Fibroblast of villous mesenchyme (primary cell): ENCODE measurements around the gene KRT12. TPM values are rescaled to one million over a fixed set of nuclear protein-coding genes. Genes with fewer than 3 reads are reported as not detected.
A peak's percentile ranks its signal among the peaks of the same experiment; 100 is the strongest.

Experiments used
- DNase-seq: peaks from one replicate; pipeline ENCODE4 v3.0.0-alpha.2; 2010; ENCODE audit warnings: low read depth
- H3K4me3 ChIP-seq: 2 replicates; pipeline ENCODE4 v1.5.1; 2011; ENCODE audit warnings: low read depth, mild to moderate bottlenecking, low read length
- CTCF ChIP-seq: IDR thresholded peaks from 2 replicates; pipeline ENCODE4 v1.5.1; 2012; ENCODE audit warnings: low read depth, mild to moderate bottlenecking, low read length; ENCODE audit not compliant: insufficient read depth
- total RNA-seq: library from RNA; depleted of rRNA; stranded (reverse); fragments of >200 nt; gene quantifications from 2 replicates; pipeline ENCODE4 v1.2.3, GENCODE V29; 2012

KRT12 gene
- total RNA-seq, 1 donor: not detected

DNA sequence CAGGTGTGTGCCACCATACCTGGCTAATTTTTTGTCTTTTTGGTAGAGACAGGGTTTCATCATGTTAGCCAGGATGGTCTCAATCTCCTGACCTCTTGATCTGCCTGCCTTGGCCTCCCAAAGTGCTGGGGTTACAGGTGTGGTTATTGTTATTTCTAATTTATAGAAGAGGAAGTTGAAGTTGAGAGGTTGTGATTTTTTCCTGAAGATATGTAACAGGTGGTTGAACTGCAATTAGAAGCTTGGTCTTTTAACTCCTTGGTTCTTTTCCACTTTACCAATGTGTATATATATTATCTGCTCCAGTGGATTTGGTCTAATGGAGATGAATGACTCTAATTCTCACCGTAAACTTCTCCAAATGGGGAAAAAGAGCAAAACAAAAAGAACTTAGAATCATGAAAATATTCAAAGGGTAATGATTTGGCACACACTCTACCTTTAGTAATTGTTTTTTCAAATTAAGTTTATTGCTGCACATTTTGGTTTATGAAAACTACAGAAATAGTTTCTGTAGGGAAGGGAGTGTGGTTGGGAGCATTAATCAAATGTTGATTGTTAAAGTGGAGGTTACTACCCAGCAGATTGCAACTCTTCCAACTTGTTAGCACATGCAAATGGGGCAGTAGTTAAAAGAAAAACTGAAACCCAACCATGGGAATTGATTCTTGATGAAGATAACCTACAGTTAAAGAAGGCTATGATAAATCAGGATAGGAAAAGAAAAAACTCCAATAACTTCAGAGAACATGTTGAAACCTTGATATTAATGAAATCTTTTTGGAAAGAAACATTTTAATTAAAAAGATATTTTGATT, 42.8 kb downstream of the KRT12 start:
- DNase-seq: no peak
- no peak overlapping the region for H3K4me3 ChIP-seq
- no peak for TF ChIP-seq CTCF

DNA sequence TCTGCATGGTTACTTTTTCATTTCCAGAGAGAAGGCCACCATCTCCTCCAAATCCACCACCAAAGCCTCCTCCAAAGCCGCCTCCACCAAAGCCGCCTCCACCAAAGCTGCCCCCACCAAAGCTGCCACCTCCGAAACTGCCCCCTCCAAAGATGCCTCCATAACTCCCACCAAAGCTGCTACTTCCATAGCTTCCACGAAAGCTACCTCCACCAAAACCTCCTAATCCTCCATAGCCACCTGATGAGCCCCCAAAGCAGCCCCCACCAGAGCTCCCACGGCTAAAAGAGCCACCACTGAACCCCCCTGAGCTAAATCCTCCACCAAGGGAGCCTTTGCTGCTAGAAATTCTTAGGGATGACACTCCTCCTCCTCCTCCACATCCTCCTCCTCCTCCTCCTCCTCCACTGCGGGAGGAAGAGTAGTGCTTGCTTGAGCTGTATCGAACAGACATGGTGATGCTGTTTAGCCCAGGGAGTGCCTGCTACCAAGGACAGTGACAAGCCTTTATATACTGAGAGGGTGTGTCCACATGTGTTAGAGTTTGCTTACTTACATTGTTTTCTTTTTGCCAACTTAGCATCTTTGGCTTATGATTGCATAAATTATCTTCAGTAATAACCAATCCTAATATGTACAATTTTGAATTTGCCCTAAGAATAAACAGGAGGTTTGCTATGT, 44.8 kb downstream of the KRT12 start, which contains the start of gene KRT10:
KRT10 (minus strand) TSS at position 483 of the 681 bp plus-strand sequence; CDS start at position 454, 29 bp downstream.
- TF ChIP-seq CTCF: no peak
- H3K4me3 ChIP-seq: no peak within 1 kb of the TSS
- no peak for DNase-seq

DNA sequence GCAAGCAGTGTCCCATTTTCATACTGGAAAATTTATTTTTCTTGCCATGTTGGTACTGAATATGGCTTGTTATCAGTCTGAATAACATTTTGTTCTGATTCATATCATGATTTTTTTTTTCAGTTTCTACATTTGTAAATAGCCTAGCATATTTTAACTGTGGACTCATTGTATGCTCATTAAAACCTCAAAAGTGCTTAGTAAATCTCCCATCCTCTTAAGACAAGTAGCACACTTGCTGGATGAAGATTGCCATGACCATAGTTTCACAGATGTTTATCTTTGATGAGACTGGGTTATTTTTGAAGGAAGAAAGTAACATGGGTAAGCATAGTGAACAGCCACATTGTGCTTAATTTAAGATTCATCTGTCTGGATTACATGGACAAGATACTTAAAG, 45.5 kb downstream of the KRT12 start:
- DNase-seq: no peak

DNA sequence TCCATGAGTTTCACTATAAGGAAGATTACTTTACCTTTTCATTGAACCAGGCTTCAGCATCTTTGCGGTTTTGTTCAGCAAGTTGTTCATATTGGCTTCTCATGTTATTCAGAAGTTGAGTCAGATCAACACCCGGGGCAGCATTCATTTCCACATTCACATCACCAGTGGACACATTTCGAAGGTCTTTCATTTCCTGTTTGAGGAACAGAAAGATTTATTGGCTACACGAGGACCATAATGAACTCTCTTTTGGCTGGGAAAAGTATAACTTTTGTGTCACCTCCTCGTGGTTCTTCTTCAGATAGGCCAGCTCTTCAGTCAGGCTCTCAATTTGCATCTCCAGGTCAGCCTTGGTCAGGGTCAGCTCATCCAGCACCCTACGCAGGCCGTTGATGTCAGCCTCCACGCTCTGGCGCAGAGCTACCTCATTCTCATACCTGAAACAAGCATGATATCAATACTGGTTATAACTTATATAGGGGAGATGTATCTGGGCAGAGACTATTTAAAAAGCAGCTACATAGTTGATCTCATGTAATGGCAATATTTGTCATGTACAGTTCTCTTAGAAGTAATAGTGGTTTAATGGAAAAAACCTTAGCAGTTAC, 46.7 kb downstream of the KRT12 start:
- DNase-seq: no peak
- no peak overlapping the region for H3K4me3 ChIP-seq
- TF ChIP-seq CTCF: no peak

More for the DNA sequence above, 45.5 kb downstream of the KRT12 start:
- H3K4me3 ChIP-seq: no peak overlapping the region
- no peak for TF ChIP-seq CTCF

GRCh38 chr17:40819528-40820125, 47.4 kb downstream of the KRT12 start:
- no peak for TF ChIP-seq CTCF
- peak overlapping the region; percentile 81 for H3K4me3 ChIP-seq
- peak; percentile 37 for DNase-seq

DNA sequence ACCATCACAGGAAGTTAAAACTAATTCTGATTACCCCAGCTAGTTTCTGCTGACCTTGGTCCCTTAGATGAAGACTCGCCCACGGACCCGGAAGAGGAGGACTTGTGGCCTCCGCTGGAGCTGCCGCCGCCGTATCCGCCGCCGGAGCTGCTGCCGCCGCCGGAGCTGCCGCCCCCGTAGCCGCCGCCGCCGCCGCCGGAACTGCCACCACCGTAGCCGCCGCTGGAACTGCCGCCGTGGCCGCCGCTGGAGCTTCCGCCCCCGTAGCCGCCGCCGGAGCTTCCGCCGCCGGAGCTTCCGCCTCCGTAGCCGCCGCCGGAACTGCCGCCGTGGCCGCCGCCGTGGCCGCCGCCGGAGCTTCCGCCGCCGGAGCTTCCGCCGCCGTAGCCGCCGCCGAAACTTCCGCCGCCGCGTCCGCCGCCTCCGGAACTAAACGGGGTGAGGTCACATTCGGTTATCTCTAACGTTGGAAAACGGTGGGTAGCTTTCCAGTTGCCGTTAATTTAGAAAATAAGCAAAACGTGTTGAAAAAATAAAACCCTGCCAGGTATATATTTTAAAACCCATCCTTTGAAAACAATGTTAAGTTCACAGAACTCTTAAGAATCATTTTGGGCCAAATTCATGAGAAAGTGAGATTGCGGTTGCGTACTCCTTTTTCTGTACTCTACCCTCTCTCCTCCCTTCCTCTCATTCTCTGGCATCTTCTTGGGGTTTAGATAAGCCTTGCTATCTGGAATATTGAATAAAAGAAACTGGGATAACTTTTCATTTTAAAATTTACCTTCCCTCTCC, 48.1 kb downstream of the KRT12 start:
- H3K4me3 ChIP-seq: peak overlapping the region; percentile 81
- DNase-seq: peak; percentile 86
- no peak for TF ChIP-seq CTCF
